GM18519 (cell line): Measurements from ENCODE around the gene PRUNE2.

ENCODE experiments used
- ATAC-seq: cut with Tn5 transposase; IDR thresholded peaks from one replicate; pipeline ENCODE4 v1.9.1; 2021; ENCODE audit warnings: mild to moderate bottlenecking, moderate library complexity; ENCODE audit not compliant: unreplicated experiment, low FRiP score

The PRUNE2 gene

GRCh38 chr9:76900884-76901440 lies 5.0 kb downstream of the PRUNE2 start:
- no peak for ATAC-seq

DNA sequence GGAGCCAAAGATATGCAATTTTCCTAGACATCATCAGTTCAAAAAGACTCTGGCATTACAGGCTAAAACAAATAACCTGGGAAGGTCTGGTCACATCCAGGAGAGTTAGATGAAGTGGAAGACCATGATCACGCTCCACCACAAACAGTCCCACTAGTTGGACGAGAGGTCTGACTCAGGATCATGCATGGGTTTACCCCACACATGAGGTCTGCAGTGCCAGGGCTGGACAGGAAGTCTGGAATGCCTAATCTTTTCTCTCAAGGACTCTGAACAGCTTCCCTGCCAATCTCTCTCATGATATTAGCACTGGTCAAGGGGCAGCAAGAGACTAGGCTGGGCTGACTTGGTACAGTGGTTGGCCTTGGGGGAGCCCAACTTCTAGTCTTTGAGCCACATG lies 7.1 kb downstream of the PRUNE2 start:
- no peak for ATAC-seq

DNA sequence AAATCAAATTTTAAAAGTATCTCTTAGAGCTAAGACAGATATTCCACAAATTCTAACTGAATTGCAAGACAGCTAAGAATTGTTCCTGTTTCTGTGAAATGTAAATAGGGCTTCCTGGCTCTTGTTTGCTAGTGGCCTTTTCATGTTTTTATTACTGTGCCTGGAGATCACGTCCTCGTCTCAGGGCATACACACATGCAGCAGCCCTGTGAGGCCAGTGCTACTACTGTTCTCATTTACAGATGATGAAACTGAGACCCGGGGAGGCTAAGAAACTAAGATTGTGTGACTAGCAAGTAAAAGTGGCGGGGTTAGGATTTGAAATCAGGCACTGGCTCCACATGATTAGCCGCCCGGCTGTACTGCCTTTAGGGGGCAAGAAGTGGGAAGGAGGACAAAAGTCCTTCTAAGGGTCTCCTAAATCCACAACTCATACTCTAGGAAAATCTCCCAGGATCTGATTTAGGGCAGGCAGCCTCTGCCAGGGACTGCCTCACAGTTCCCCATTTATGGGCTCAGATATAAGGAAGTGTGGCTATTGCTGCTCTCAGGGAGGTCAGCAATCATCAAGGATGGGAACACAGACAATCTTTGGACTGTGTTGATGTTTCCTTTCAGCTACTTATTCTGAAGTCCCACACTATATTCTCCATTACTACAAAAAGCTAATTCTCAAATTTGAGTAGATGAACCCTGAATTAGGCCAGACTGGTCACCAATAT lies 7.9 kb downstream of the PRUNE2 start:
- ATAC-seq: no peak

GRCh38 chr9:76896035-76896434 lies 9.9 kb downstream of the PRUNE2 start:
- no peak for ATAC-seq

- ATAC-seq: no peak
Observed at GRCh38 chr9:76895186-76895585, 10.7 kb downstream of the PRUNE2 start.

DNA sequence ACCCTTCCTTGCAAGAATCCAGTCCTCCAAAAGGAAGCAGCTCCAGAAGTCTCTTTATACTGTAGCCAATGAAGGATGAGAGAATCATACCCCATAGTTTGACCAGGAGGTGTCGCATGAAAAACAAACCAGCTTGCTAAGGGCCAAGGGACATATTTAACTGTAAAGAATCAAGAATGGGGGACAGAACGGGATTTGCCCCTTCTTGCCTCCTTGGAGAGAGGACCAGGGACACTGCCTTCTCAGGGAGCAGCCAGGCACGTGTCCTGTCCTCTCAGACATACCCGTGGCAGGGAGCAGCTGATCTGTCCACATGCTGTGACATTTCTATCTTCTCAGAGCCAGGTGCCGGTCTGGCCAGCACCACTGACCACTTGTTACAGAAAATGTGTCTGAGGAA lies 11.7 kb downstream of the PRUNE2 start:
- ATAC-seq: no peak

DNA sequence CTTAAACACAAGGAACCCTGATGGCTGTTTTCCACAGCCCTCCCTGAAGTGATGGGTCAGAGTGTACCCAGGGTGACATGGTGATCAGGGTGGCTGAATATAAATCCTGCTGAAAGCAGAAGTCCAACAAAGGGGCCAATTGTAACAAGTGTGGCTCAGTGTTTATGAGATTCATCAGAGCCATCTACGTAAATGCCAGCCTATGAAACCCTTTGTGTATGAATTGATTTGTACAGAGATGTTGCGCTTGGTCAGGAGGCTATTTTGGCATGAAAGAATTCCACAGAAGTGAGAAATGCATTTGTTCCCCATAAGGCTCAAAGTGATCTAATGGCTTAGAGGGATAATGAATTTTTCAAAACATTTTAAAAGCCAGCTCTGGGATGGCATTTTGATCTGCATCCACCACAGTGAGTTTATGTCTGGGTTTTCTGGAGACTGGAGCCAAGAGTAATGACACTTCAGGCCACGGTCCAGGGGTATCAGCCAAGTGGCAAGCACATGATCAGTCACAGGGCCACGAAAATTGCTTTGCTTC lies 12.4 kb downstream of the PRUNE2 start:
- ATAC-seq: no peak

- peak; percentile 55 for ATAC-seq
Observed at GRCh38 chr9:76891874-76892273, 14.0 kb downstream of the PRUNE2 start.

- no peak for ATAC-seq
Observed at GRCh38 chr9:76891279-76891678, 14.6 kb downstream of the PRUNE2 start.

DNA sequence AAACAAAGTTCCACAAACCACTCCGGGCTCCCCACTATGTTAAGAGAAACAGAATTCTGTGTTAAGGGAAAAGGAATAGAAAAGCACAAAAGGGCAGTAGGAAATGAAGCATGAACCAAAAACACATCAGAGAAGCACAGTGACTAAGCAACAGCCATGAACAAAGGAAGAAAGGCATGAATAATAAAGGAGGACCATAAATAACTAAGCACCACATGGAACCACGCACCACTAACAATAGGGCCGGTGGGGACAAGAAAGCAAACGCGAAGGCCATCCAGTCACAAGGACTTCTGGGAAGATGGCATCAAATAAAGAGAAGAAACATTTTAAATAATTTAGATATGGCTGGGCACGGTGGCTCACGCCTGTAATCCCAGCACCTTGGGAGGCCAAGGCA lies 18.0 kb downstream of the PRUNE2 start:
- no peak for ATAC-seq

DNA sequence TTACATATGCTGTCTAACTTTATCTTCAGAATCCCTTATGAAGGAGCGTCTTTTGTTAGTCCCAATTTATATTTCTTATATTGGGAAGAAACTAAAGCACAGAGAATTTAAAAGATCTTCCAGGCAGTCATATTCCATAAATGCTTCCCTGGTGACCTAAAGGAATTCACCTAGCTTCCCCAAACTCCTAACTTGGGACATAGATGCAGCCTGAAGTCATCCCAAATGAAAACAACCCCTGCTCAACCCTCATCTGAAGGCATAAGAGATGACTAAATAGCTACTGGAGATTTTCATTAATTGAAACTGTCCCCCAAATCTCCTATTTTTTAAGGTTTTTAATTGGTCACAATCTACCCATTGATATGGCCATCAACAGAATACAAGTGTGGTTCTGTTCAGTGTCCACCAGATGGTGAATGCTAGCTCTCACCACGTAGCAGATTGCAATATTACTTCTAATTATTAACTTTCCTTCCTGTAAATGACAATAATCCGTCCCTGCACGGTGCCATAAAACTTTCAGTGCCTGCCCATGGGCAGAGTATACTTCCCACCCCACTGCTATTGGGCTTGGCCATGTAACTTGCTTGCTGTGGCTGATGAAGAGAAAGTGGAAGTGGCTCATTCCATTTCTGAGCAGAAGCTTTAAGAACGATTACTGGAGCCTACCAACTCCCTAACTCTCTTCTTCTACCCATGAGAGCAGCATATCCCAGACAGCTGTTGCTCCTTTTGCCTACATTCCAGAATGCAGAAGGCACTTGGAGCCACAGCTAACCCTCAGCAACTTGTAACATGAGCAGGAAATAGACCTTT lies 18.7 kb downstream of the PRUNE2 start:
- peak; percentile 45 for ATAC-seq

GRCh38 chr9:76886318-76886717 lies 19.6 kb downstream of the PRUNE2 start:
- ATAC-seq: no peak

DNA sequence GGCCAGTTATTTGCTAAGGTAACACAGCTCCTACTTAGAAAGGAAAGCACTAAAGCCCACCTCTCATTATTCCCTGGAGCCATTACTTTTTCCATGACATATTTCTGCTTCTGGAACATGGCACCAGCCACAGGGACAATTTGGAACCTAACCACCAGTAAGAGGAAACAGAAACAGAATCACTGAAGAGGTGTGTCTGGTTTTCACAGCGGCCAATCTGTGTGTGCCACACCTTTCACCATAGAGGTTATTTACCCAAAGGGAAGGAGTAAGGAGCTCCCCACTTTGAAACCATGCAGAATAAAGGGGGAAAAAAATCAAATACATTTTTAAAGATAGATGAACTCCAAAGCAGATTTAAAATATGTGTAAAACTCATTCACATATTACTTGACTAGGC lies 21.1 kb downstream of the PRUNE2 start:
- no peak for ATAC-seq

GRCh38 chr9:76883341-76883855 lies 22.5 kb downstream of the PRUNE2 start:
- ATAC-seq: no peak

DNA sequence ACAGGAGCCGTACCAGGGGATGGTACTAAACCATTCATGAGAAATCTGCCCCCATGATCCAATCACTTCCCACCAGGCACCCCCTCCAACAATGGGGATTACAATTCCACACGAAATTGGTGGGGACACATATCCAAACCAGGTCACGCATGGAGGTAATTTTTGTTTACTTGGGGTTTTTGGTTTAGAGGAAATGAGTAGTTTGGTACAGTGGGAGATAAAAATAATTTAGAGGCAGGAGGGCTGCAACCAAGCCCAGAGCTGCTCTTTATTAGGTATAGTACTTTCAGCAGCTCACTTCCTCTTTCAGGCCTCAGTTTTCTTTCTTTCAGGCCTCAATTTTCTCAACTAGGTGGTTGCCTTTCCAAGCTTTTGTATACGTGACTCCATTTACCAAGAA lies 23.2 kb downstream of the PRUNE2 start:
- ATAC-seq: peak; percentile 66

DNA sequence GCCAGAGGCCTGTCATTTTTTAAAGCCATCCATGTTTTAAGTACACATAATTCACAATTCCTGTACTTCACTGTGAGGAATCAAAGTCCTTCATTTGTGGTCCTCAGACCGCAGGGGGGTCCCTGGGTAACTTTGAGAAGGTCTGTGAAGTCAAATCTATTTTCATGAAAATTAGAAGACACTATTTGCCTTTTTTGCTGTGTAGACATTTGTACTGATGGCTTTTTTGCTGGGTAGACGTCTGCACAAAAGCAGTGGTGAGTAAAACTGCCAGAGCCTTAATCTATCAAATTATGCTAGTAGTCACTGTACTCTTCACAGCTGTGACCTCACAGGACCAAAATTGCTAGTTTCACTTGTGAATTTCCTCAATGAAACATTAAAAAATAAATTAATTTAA lies 25.7 kb downstream of the PRUNE2 start:
- ATAC-seq: no peak

- ATAC-seq: no peak
Observed at GRCh38 chr9:76878933-76879332, 27.0 kb downstream of the PRUNE2 start.

GRCh38 chr9:76877961-76878360 lies 28.0 kb downstream of the PRUNE2 start:
- no peak for ATAC-seq

- no peak for ATAC-seq
Observed at GRCh38 chr9:76876098-76876497, 29.8 kb downstream of the PRUNE2 start.

DNA sequence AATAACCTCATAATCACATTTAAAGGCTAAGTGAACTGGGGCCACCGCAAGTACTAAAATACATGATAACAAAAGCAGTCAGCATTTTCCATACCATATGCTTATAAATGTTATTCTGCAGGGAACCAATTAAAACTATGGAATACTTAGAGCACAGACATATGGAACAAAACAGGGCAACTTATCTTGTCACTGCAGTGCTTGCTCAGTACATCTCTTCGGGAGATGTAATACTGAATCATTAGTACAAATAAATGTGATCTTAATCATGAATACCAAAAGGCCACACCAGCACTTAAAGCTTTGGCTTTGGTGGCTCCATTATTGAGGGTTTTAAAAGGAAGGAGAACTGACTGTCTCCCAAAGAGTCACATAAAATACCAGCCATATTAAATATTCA lies 32.1 kb downstream of the PRUNE2 start:
- no peak for ATAC-seq
